ENCODE measurements around the gene ABCG1.

The ABCG1 gene

GRCh38 chr21:42233067-42233961, 14.4 kb downstream of the ABCG1 start:
- DNase-seq = no peak

DNA sequence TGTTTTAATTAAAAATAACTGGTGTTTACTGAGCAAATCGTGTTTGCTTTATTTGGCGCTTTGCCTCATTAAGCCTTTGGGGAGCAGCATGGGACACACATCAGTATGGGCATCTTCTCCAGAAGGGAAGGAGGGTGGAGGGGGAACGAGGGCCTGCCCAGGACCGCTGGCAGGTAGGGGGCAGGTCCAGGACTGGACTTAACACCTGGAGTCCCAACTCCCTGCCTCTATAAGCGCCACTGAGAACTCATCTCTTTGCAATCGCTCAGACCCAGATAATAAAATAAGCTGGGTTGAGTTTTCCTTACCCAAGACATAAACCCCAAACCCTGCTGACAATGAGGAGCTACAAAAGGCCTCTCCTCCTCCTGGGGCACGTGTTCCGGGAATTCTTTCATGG, 15.1 kb downstream of the ABCG1 start:
- no peak for DNase-seq

DNA sequence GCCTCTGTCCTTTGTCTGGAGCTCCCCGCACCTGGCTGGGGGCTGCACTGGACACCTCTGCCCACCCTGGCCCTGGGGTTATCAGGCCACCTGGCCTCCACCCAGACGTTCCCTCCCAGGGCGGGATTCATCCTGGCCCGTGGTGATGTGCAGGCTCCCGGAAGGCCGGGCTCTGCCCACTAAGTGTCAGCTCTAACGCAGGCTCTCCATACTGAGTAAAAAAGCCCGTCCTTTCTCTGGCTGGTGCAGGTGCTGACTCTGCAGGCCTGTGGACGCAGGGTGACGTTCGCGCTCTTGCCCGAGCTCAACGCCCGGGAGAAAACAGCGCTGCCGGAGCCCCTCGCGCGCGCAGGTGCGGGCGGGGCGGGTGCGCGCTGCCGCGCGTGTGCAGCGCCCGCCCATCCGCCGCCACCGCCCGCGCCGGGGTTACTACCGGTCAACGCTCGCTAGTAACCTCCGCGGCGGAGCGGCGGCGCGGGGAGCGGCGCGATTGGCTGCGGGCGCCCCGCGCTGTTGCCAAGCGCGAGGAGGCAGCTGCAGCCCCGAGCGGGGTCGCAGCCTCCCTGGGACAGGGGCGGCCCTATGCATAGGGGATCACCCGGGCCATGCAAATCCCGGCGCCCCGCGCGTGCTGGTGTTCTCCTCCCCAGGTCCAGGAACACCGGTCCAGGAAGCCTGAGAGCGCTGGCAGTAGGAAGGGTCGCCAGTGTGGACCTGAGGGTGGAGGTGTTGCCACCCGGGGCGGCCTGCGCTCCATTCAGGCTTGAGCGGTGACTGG, 15.7 kb downstream of the ABCG1 start:
- no peak for DNase-seq

DNA sequence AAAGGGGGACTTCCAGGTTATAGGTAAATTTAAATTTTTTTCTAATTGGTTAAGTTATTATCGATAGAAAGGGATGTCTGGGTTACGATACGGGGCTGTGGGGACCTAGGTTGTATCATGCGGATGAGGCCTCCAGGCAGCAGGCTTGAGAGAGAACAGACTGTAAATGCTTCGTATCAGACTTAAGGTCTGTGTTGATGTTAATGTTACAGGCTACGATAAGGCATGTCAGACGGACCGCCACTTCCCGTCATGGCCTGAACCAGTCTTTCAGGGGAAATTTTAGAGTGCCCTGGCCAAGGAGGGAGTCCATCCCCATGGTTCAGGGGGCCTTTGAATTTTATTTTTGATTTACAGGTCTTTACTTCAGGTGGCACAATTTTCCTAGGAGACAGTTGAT, 16.7 kb downstream of the ABCG1 start:
- DNase-seq = no peak

DNA sequence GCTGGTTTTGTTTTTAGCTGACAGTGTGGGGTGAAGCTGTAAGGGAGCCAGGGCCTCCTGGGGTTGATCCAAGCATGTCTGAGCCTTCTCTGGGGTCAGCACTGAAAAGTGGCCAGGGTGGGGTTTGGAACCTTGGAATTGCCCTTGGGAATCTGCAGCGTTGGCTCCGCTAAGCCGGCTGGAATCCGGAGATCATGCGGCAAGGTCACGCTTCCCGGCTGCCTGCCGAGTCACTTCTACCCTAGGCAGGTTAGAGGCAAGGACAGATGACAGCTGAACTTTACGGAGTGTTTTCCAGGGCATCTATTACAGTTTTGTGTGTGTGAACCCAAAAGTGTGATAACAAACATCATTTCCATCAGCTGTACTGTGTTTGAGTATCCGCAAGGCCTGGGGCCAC, 17.1 kb downstream of the ABCG1 start:
- DNase-seq = no peak

DNA sequence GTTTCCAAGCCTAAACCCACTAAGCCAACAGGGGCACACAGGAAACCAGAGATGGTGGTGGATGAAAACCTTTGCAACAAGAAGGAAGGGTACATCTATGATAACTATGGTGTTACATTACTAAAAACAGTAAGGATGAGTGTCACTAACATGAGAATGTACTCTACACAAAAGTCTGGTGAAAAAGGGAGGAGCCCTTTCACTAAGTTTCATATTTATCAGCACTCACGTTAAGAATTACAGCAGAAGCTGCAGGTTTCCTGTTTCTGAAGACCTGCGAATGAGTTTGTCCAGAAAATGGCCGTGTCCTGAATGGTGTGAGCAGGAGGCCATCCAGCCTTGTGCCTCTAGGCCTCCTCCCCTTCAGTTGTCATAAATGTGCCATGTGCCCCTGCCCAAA, 17.8 kb downstream of the ABCG1 start:
- no peak for DNase-seq

DNA sequence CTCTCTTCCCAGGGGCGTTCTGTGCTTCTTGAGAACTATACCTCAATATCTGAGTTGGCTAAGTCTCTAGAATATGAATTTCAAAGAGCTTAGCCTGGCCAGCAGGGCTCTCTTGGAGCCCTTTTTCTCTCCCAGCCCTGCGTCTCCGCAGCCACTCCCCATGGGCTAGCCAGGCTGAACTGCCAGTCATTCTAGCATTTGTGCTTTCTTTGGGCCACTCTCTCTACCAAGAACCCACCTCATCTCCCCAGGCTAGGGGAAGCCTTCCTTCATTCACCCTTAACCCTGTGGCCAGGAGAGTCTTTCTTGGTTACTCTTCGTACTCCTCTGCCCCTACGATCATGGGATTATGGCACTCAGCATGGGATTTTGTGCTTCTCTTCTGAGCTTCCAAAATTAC, 18.2 kb downstream of the ABCG1 start:
- no peak for DNase-seq

GRCh38 chr21:42237577-42237976, 18.6 kb downstream of the ABCG1 start:
- no peak for DNase-seq

GRCh38 chr21:42238185-42238934, 19.4 kb downstream of the ABCG1 start:
- DNase-seq = no peak

DNA sequence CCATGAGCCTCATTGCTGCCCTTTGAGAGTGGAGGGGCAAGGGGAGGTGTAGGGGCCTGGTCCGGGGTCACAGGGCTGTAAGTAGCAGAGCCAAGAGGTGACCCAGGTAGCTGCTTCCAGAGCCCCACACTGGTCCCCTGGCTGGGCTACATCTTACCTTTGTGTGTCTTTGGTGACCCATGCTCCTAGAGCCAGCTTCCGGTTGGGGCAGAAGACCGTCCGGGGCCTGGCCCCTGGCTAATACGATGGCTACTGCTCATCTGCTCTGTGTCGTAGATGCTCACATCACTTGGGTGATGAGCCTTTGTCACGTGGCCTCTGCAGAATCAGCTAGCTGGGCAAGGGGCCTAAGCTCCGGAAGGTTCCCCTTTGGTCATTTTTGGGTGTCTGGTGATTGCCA, 20.6 kb downstream of the ABCG1 start:
- DNase-seq = no peak

GRCh38 chr21:42239973-42240372, 21.0 kb downstream of the ABCG1 start:
- no peak for DNase-seq

DNA sequence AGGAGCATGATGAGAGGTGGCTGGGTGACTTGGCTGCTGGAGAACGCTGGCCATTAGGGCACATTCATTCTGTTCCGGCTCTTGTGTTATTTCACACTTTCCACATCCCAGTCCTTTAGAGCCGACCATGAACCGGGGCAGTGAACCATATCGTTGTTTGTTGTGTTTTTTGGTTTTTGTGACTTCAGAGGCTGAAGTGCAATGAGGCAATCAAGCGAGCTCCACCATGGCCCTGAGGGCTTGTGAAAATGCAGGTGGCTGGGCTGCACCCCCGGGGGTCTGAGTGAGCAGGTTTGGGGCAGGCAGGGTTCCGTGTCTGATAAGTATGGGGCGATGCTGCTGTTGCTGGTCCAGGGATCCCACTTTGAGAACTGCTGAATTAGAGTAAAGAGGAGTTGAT, 23.7 kb downstream of the ABCG1 start:
- no peak for DNase-seq

- DNase-seq = no peak
Measured at GRCh38 chr21:42243026-42243425, 24.1 kb downstream of the ABCG1 start.

DNA sequence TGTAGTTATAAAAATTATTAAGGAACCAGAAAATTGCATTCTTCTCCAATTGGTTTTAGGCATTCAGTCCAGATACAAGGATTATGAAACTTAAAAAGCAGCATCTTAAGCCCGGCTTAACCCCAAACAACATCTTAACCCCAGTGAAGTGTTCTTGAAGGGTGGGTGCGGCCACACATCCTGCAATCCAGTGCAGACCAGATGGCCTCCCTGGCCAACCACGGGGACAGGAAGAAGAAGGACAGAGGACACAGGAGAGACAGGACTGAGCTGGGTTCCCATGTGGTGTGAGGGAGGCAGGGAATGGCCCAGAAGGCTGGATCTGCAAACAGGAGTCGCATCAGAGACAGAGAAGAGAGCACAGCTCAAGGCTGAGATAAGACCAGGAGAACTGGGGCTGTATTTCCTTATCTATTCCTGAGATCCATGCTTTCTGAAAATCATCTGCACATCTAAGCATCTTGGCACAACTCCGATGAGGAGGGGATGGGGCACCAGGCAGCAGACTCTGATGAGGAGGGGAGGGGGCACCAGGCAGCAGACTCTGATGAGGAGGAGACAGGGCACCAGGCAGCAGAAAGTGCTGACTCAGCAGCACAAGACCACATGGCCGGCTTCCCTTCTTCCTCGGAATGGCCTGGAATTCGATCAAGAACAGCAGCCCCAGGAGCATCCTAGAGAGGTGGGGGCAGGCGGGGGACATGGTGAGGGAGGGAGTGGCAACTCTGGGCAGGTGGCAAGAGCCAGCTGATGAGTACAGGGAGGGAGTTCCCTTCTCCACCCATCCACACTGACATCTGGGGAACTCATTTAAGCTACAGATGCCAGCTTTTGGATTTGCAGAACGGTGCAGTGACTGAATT, 26.6 kb downstream of the ABCG1 start:
- DNase-seq = no peak

- no peak for DNase-seq
Measured at GRCh38 chr21:42247716-42248115, 28.8 kb downstream of the ABCG1 start.

DNA sequence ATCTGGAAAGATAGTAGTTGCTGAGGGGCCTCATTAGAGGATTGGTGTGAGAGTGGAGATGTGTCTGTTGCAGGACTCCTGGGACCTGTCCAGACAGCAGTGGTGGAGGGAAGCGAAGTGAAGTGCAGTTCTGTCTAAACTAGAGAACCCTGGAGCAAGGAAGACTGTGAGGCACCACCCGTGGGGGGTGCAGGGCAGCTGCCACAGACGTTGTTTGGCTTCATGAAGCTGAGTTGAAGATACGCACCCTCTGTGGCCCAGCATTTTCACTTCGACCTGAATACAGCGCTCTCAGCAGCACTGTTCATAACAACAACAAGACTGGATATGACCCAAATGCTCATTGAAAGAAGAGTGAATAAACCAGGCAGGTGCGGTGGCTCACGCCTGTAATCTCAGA, 29.3 kb downstream of the ABCG1 start:
- no peak for DNase-seq

DNA sequence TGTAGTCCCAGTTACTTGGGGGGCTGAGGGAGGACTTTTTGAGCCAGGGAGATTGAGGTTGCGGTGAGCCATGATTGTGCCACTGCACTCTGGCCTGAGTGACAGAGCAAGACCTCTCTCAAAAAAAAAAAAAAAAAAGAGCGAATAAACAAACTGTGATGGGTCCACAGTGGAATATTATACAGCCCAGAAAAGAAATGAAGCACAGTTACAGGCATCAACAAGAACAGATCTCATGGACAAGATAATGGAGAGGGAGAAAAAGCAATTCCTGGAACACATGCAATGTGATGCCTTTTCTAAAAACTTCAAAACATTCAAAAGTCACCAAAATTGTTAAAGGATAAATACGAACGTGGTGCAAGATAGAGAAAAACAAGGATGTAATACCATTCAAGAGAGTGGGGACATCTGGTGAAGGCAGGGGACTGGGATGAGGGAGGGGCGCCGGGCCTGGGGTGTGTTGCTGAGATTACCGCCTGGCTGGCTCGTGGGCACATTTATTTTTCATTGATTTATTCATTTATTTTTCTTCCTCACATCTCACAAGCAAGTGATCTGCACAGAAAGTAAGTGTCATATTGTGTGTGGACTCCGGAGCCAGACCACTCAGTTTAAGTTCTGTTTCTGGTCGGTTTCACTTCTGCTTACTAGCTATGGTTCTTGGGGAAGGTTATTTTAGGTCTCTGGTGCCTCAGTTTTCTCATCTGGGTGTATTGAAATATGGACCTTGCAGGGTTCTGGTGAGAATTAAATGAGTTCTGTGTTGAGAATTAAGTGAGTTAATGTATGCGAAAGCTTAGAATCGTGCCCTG, 30.1 kb downstream of the ABCG1 start:
- DNase-seq = no peak

- DNase-seq = no peak
Measured at GRCh38 chr21:42250422-42251403, 31.8 kb downstream of the ABCG1 start.

GRCh38 chr21:42251654-42252324, 32.8 kb downstream of the ABCG1 start:
- DNase-seq = no peak

DNA sequence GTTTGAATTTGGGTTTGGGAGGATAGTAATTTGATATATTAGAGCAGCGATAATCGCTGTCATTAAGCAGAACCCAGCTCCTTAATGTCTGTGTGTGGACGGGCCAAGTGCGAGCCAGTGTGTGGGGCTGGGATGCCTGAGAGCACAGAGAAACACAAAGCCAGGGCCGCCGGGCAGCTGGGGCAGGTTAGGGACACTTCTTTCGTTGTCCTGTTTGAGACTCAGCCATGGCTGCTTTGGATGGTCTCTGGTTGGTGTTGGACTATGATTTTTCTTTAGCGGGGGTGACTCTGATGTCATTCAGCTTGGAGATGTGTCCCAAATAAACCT, 33.4 kb downstream of the ABCG1 start:
- no peak for DNase-seq
